ENCODE results near the gene CLEC12A. TPM values are rescaled to one million over a fixed set of nuclear protein-coding genes. Genes with fewer than 3 reads are reported as not detected.
"Not testable (repeated sequence)": the region's sequence is repeated elsewhere in the genome, so short reads cannot be mapped to it uniquely, and the experiment has no call there.

CLEC12A gene
- total RNA-seq, 8 experiments from 2014 or later = 0.20 to 0.71 (median 0.37) TPM; not detected in 5

DNA sequence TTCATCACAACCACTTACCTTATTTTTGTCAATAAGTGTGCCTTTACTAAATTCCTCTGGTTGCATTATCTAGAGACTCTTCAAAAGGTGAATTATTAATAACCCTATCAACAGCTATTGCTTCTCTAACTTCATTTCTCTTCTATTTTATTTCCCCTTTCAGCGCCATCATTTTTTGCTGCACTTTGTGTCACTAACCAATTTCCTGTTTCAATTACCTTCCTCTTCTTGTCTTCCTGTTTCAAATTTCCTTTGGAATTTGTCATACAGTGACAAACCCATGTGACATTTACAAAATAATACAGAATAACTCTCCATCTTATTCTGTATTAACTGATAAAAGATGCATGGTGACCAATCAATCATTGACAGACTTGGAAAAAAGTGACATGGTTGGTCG lies 26.8 kb upstream of the CLEC12A start:
- in situ Hi-C loops (cut with MboI; ENCODE audit: low pct_unique_long_range_greater_than_20kb in 2 of 9, low sequenced_read_pairs in 9 of 9, unreplicated experiment in 9 of 9) = loop anchor here in 3 of 9 experiments (25.0 kb wide), 2 partner anchors 132 to 193 kb away; partner anchors contain the start of gene CLEC7A (in 2 of the 3)
- WGBS, 10 experiments = 40 to 100% (median 82%) methylated on average over 1 to 2 of the region's 2 CpGs
- no peak overlapping the region for H3K27ac ChIP-seq
- no peak for ATAC-seq (replicated peaks in 6 of 8)
- H3K4me3 ChIP-seq = no peak overlapping the region
- no peaks in the 10 kb centered on the region for H3K4me1 ChIP-seq (replicated peaks in 1 of 2)

DNA sequence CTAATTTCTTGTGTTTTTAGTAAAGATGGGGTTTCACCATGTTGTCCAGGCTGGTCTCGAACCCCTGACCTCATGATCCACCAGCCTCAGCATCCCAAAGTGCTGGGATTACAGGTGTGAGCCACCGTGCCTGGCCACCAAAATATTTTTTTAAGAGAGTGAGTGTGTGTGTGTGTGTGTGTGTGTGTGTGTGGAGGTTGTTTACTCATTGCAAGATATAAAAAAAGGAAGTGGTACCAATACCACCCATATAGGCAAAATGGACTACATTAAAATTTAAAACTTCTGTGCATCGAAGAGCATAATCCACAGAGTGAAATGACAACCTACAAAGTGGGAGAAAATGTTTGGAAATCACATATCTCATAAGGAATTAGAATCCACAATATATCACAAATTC lies 23.5 kb upstream of the CLEC12A start:
- ATAC-seq (replicated peaks in 6 of 8) = no peak
- in situ Hi-C loops (cut with MboI; ENCODE audit: low pct_unique_long_range_greater_than_20kb in 2 of 9, low sequenced_read_pairs in 9 of 9, unreplicated experiment in 9 of 9) = loop anchor here in 3 of 9 experiments (25.0 kb wide), 2 partner anchors 135 to 190 kb away; partner anchors contain the start of gene CLEC7A (in 2 of the 3)
- H3K4me1 ChIP-seq (replicated peaks in 1 of 2) = no peaks in the 10 kb centered on the region
- H3K4me3 ChIP-seq = no peak overlapping the region
- no peak overlapping the region for H3K27ac ChIP-seq
- 0 to 100% (median 85%) methylated on average over 1 to 2 of the region's 3 CpGs; no CpG with 5 or more reads in 3 of the 10 experiments for WGBS, 10 experiments

DNA sequence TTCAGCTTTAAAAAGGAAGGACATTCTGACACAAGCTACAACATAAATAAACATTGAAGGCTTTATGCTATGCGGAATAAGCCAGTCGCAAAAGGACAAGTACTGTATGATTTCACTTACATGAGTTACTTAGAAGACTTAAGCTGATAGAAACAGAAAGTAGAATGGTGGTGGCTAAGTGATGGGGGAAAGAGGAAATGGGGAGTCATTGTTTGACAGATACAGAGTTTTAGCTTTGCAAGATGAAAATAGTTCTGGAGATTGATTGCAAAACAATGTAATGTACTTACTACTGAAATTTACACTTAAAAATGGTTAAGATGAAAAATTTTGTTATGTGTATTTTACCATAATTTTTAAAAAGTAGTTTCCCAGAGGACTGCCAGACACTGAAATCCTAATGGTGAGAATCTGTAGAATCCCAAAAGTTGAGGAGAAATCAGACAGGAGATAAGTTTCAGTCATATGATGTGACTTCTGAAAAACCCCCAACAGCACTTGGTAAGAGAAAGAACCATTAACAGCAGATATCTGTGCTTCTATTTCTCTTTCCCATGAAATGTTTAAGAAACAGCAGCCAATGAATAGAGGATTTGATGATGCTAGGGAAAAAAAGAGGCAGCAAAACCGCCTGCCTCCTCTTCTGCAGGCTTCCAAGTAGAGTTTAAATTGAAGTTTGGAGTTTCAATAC lies 22.5 kb upstream of the CLEC12A start:
- no peaks in the 10 kb centered on the region for H3K4me1 ChIP-seq (replicated peaks in 1 of 2)
- no peak overlapping the region for H3K27ac ChIP-seq
- in situ Hi-C loops (cut with MboI; ENCODE audit: low pct_unique_long_range_greater_than_20kb in 2 of 9, low sequenced_read_pairs in 9 of 9, unreplicated experiment in 9 of 9) = loop anchor here in 3 of 9 experiments (25.0 kb wide), 2 partner anchors 136 to 189 kb away; partner anchors contain the start of gene CLEC7A (in 2 of the 3)
- no peak for ATAC-seq (replicated peaks in 6 of 8)
- WGBS, 10 experiments = 24 to 100% (median 77%) methylated on average over 2 to 3 of the region's 3 CpGs
- H3K4me3 ChIP-seq = no peak overlapping the region

DNA sequence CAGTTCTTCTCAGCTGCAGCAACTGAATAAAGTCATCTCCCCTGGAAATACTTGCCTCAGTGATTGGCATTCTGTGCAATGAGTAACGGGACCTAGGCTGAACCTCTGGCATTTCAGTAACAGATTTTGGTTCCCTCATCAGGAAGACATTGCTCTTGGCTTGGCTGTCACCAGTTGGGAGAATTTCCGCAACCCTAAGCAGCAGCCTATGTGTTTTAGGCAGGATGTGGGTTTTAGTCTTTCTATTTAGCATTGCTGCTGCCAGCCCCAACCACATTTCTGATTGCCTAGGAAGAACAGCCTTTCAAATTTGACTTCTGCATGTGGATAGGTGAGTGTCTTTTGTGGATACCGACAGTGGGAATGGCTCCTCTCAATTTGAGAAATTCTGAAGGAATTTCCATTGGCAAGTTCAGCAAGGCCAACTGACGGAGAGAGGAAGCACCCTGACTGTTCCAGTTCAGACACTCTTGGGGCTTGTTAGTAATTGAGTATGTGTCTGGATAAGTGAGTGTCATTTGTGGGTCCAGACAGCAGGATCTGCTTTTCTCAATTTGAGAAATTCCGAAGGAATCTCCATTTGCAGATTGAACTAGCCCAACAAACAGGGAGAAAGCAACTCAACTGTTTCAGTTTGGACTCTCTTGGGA lies 20.1 kb upstream of the CLEC12A start:
- H3K4me3 ChIP-seq = no peak overlapping the region
- no peaks in the 10 kb centered on the region for H3K4me1 ChIP-seq (replicated peaks in 1 of 2)
- ATAC-seq (replicated peaks in 6 of 8) = no peak
- H3K27ac ChIP-seq = no peak overlapping the region
- in situ Hi-C loops (cut with MboI; ENCODE audit: low pct_unique_long_range_greater_than_20kb in 2 of 9, low sequenced_read_pairs in 9 of 9, unreplicated experiment in 9 of 9) = no loop called here
- 5 to 93% (median 60%) methylated on average over 1 to 3 of the region's 5 CpGs; no CpG with 5 or more reads in 2 of the 10 experiments for WGBS, 10 experiments

DNA sequence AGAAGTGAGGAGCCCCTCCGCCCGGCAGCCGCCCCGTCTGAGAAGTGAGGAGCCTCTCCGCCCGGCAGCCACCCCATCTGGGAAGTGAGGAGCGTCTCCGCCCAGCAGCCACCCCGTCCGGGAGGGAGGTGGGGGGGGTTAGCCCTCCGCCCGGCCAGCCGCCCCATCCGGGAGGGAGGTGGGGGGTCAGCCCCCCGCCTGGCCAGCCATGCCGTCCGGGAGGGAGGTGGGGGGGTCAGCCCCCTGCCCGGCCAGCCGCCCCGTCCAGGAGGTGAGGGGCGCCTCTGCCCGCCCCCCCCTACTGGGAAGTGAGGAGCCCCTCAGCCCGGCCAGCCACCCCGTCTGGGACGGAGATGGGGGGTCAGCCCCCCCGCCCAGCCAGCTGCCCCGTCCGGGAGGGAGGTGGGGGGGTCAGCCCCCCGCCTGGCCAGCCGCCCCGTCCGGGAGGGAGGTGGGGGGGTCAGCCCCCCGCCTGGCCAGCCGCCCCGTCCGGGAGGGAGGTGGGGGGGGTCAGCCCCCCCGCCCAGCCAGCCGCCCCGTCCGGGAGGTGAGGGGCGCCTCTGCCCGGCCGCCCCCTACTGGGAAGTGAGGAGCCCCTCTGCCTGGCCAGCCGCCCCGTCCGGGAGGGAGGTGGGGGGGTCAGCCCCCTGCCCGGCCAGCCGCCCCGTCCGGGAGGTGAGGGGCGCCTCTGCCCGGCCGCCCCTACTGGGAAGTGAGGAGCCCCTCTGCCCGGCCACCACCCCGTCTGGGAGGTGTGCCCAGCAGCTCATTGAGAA lies 18.1 kb upstream of the CLEC12A start:
- in situ Hi-C loops (cut with MboI; ENCODE audit: low pct_unique_long_range_greater_than_20kb in 2 of 9, low sequenced_read_pairs in 9 of 9, unreplicated experiment in 9 of 9); ATAC-seq (replicated peaks in 6 of 8); H3K27ac ChIP-seq; H3K4me3 ChIP-seq; H3K4me1 ChIP-seq (replicated peaks in 1 of 2): not testable (repeated sequence)
- WGBS, 10 experiments = no CpG with 5 or more reads among the region's 55 CpGs

DNA sequence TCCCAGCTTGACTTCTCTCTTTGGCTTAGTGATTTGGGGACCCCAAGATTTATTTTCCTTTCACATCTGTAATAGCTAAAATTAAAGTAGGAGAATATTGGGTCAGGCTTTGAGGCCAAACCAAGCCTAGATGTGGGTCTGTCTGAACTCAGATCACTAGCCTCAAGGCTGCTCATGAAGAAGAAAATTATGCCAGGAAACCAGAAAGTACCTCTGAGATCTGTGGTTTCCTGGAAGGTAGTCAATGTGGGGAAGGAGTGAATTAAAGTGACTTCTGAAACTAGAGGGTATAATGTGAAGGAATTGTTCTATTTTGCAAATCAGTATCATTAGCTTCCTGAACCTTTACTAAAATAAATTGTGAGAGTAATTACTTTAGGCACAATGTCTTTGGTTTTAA lies 13.4 kb upstream of the CLEC12A start:
- Histone ChIP-seq H3K4me3 (no peak overlapping the region), H3K27ac (no peak overlapping the region), H3K4me1 (replicated peaks in 1 of 2) (no peaks in the 10 kb centered on the region)
- no peak for ATAC-seq (replicated peaks in 6 of 8)
- in situ Hi-C loops (cut with MboI; ENCODE audit: low pct_unique_long_range_greater_than_20kb in 2 of 9, low sequenced_read_pairs in 9 of 9, unreplicated experiment in 9 of 9) = no loop called here

DNA sequence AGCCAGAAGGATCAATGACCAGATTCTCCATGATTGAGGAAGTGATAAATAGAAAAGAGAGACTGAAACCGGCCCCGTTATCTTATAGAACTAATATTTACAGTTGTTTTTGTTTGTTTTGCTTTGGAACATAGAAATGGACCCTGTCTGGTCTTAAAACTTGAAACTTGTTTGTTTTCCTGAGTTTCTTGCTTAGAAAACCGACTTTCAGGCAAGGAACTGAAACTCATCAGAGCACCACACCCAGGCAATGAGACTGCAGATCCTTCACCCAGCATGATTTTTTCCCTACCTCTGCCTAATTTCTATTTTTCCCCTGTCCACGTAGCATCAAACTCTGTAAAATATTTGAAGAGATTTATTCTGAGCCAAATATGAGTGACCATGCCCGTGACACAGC lies 10.6 kb upstream of the CLEC12A start:
- no peak overlapping the region for H3K27ac ChIP-seq
- 10 to 100% (median 89%) methylated on average over 1 to 5 of the region's 5 CpGs for WGBS, 10 experiments
- ATAC-seq (replicated peaks in 6 of 8) = no peak
- H3K4me3 ChIP-seq = no peak overlapping the region
- no peaks in the 10 kb centered on the region for H3K4me1 ChIP-seq (replicated peaks in 1 of 2)
- in situ Hi-C loops (cut with MboI; ENCODE audit: low pct_unique_long_range_greater_than_20kb in 2 of 9, low sequenced_read_pairs in 9 of 9, unreplicated experiment in 9 of 9) = no loop called here

DNA sequence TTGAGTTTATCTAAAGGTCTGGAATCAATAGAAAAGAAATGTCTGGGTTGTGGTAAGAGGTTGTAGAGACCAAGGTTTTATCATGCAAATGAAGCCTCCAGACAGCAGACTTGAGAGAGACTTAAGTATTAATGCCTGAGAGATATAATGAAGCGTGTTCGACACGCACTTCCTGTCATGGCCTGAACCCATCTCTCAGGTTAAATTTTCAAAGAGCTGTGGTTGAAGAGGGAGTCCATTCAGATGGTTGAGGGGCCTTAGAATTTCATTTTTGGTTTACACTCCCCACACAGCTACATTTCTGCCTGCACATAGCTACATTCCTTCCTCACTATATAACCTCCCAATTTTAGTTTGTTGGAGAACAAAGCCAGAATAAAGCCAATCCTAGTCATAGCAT lies 10.1 kb upstream of the CLEC12A start:
- Histone ChIP-seq H3K27ac (no peak overlapping the region), H3K4me1 (replicated peaks in 1 of 2) (no peaks in the 10 kb centered on the region), H3K4me3 (no peak overlapping the region)
- in situ Hi-C loops (cut with MboI; ENCODE audit: low pct_unique_long_range_greater_than_20kb in 2 of 9, low sequenced_read_pairs in 9 of 9, unreplicated experiment in 9 of 9) = no loop called here
- 86 to 100% (median 100%) methylated on average over 1 to 3 of the region's 3 CpGs; no CpG with 5 or more reads in 3 of the 10 experiments for WGBS, 10 experiments
- ATAC-seq (replicated peaks in 6 of 8) = no peak

DNA sequence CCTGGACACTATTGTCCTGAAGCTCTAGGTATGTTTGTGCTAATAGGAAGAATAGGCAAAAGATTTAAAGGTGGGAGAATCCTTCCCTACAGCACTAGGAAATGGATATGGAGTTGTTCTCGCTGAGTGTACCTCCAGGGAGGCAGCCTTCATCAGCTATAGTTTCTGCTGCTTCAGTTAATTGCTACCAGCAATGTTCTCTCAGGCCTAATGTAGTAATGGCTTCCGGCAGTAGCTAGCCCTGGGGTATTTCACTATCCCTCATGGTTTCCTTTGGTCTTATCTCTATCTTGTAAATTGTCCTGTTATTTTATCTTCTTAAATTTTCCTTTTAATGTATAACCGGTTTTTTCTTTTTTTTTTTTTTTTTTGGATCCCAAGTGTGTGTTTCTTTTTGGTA lies 9.3 kb upstream of the CLEC12A start:
- ATAC-seq (replicated peaks in 6 of 8) = no peak
- Histone ChIP-seq H3K27ac (no peak overlapping the region), H3K4me3 (no peak overlapping the region), H3K4me1 (replicated peaks in 1 of 2) (no peaks in the 10 kb centered on the region)
- 74 to 99% (median 90%) methylated on average over 2 to 3 of the region's 3 CpGs; no CpG with 5 or more reads in 1 of the 10 experiments for WGBS, 10 experiments
- in situ Hi-C loops (cut with MboI; ENCODE audit: low pct_unique_long_range_greater_than_20kb in 2 of 9, low sequenced_read_pairs in 9 of 9, unreplicated experiment in 9 of 9) = no loop called here

DNA sequence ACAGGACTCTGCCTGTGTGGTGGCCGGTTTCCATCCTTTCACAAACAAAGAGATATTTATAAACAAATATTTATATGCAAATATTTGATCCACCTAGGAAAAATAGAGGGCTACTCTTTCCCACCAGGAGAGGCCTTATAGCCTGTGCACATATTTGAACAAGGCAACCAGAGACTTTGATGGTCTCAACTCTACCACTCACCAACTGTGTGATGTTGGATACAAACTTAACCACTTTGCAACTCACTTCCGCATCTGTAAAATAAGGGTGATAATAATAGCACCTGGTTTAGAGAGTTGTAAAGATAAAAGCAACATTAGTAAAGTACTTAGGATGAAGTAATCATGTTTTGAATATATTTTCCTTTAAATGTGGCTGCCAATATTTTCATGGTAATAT lies 1.5 kb upstream of the CLEC12A start:
- no peak for ATAC-seq (replicated peaks in 6 of 8)
- in situ Hi-C loops (cut with MboI; ENCODE audit: low pct_unique_long_range_greater_than_20kb in 2 of 9, low sequenced_read_pairs in 9 of 9, unreplicated experiment in 9 of 9) = no loop called here
- Histone ChIP-seq H3K4me1 (replicated peaks in 1 of 2) (no peaks in the 10 kb centered on the region), H3K4me3 (no peak overlapping the region), H3K27ac (no peak overlapping the region)
- WGBS, 10 experiments = 32 to 100% (median 88%) methylated on average over 1 to 2 of the region's 2 CpGs

DNA sequence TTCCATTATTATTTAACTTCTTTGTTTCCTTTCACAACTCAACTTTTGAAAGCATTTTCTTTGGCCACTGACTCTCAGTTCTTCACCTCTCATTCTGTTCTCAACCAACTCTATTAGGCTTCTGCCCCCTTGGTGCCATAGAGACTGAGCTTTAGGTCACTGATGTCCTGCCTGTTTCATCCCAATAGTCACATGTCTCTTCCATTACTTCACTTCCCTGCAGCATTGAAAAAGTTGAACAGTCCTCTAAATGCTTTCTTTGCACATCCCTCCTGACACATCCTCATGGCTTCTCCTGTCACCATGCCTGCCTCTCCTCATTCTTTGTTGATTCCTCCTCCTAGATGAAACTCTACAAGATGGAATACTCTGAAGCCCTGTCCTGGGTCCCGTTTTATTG lies 2.7 kb downstream of the CLEC12A start:
- no peak for ATAC-seq (replicated peaks in 6 of 8)
- H3K27ac ChIP-seq = no peak overlapping the region
- in situ Hi-C loops (cut with MboI; ENCODE audit: low pct_unique_long_range_greater_than_20kb in 2 of 9, low sequenced_read_pairs in 9 of 9, unreplicated experiment in 9 of 9) = no loop called here
- WGBS, 10 experiments = 0 to 88% (median 46%) methylated on average over 1 of the region's 1 CpG; no CpG with 5 or more reads in 2 of the 10 experiments
- H3K4me3 ChIP-seq = no peak overlapping the region
- H3K4me1 ChIP-seq (replicated peaks in 1 of 2) = no peaks in the 10 kb centered on the region

DNA sequence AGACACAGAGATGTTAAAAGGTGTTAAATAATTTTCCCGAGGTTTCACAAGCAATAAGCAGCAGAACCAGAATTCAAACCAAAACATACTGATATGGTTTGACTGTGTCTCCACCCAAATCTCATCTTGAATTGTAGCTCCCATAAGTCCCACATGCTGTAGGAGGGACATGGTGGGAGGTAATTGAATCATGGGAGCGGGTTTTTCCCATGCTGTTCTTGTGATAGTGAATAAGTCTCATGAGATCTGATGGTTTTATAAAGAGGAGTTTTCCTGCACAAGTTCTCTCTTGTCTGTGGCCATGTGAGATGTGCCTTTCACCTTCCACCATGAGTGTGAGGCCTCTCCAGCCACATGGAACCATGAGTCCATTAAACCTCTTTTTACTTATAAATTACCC lies 3.5 kb downstream of the CLEC12A start:
- H3K4me1 ChIP-seq (replicated peaks in 1 of 2); H3K27ac ChIP-seq; in situ Hi-C loops (cut with MboI; ENCODE audit: low pct_unique_long_range_greater_than_20kb in 2 of 9, low sequenced_read_pairs in 9 of 9, unreplicated experiment in 9 of 9); H3K4me3 ChIP-seq; ATAC-seq (replicated peaks in 6 of 8): not testable (repeated sequence)
- 17 to 100% (median 90%) methylated on average over 1 to 2 of the region's 2 CpGs; no CpG with 5 or more reads in 2 of the 10 experiments for WGBS, 10 experiments

DNA sequence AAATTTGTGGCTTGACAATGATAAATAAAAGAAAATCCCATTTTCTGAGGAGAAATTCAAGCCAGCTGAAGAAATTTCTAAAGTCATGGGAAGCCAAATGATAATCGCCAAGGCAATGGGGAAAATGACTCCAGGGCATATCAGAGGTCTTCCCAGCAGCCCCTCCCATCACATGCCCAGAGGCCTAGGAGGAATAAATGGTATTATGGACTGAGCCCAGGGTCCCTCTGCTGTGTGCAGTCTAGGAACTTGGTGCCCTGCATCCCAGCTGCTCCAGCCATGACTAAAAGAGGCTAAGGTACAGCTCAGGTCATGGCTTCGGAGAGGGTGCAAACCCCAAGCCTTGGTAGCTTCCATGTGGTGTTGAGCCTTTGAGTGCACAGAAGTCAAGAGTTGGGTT lies 4.4 kb downstream of the CLEC12A start:
- H3K4me3 ChIP-seq = no peak overlapping the region
- in situ Hi-C loops (cut with MboI; ENCODE audit: low pct_unique_long_range_greater_than_20kb in 2 of 9, low sequenced_read_pairs in 9 of 9, unreplicated experiment in 9 of 9) = no loop called here
- H3K4me1 ChIP-seq (replicated peaks in 1 of 2) = no peaks in the 10 kb centered on the region
- 74 to 86% (median 80%) methylated on average over 1 to 2 of the region's 2 CpGs; no CpG with 5 or more reads in 6 of the 10 experiments for WGBS, 10 experiments
- no peak overlapping the region for H3K27ac ChIP-seq
- ATAC-seq (replicated peaks in 6 of 8) = no peak

Data from motor neuron (in vitro differentiated cells).